ENCODE results near the gene MYF6.
"Not testable (repeated sequence)": the region's sequence is repeated elsewhere in the genome, so short reads cannot be mapped to it uniquely, and the experiment has no call there.

MYF6 gene

GRCh38 chr12:80707126-80707829 is at the start of gene MYF6:
MYF6 (plus strand) TSS chr12:80707634; CDS start chr12:80707720, 86 bp downstream.
- in situ Hi-C loops (cut with MboI; ENCODE audit: low sequenced_read_pairs), result no loop called here

GRCh38 chr12:80659512-80660063 is 47.8 kb upstream of the MYF6 start:
- in situ Hi-C loops (cut with MboI; ENCODE audit: low sequenced_read_pairs), result no loop called here

DNA sequence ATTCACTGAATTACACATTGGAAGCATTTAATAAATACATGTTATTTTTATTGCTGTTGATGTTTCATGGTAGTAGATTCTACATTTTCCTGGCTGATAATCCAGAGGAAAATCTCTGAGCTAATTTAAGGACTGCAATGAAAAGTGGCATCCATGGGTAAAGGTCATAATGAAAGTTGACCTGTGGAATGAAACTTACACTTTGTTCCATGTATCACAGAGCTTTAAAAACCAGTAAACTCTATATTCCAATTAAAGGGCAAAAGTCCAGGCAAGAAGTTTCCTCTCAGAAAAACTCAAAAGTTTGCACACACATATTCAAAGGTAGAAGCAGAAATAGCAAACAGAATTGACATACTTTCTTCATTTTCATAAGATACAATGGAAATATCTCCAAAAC is 44.8 kb upstream of the MYF6 start:
- in situ Hi-C loops (cut with MboI; ENCODE audit: low sequenced_read_pairs), result no loop called here

DNA sequence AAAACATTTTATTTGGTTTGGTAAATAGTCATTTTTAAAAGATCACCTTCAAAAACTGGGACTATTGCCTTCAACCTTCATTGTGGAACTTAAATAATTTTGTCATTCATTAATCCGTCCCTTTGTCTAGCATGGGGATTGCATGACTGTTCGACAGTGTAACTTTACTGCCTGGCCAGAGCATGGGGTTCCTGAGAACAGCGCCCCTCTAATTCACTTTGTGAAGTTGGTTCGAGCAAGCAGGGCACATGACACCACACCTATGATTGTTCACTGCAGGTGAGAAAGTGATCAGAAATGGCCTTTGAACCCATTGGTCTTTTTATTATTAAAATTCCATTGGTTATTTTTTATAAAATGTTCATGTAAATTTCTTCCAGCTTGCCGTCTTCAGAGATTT is 37.2 kb upstream of the MYF6 start:
- in situ Hi-C loops (cut with MboI; ENCODE audit: low sequenced_read_pairs), result no loop called here

- in situ Hi-C loops (cut with MboI; ENCODE audit: low sequenced_read_pairs), result not testable (repeated sequence)
Observed at GRCh38 chr12:80676042-80676636, 31.3 kb upstream of the MYF6 start.

DNA sequence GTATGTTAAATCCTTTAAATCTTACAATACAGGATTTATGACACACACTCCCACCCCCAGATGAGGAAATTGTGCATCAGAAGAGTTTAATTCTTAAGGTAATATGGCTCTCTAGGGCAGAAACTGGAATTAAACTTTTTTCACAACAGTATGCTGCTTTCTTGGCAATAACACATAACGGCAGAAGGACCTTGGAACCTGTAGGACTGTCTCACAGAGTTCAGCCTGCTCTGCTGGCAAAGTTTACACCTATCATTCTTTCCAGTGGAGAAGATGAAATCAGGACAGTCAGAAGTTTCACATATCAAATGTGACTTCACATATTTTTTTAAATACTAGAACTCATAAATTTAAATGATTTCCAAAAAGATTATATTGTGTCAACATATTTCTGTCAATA is 30.6 kb upstream of the MYF6 start:
- in situ Hi-C loops (cut with MboI; ENCODE audit: low sequenced_read_pairs), result no loop called here

- in situ Hi-C loops (cut with MboI; ENCODE audit: low sequenced_read_pairs), result no loop called here
Observed at GRCh38 chr12:80677994-80678393, 29.4 kb upstream of the MYF6 start.

GRCh38 chr12:80679346-80680131 is 27.9 kb upstream of the MYF6 start:
- in situ Hi-C loops (cut with MboI; ENCODE audit: low sequenced_read_pairs), result no loop called here

GRCh38 chr12:80681287-80681686 is 26.1 kb upstream of the MYF6 start:
- in situ Hi-C loops (cut with MboI; ENCODE audit: low sequenced_read_pairs), result no loop called here

- in situ Hi-C loops (cut with MboI; ENCODE audit: low sequenced_read_pairs), result no loop called here
Observed at GRCh38 chr12:80681786-80682185, 25.6 kb upstream of the MYF6 start.

GRCh38 chr12:80684077-80684495 is 23.3 kb upstream of the MYF6 start:
- in situ Hi-C loops (cut with MboI; ENCODE audit: low sequenced_read_pairs), result no loop called here

DNA sequence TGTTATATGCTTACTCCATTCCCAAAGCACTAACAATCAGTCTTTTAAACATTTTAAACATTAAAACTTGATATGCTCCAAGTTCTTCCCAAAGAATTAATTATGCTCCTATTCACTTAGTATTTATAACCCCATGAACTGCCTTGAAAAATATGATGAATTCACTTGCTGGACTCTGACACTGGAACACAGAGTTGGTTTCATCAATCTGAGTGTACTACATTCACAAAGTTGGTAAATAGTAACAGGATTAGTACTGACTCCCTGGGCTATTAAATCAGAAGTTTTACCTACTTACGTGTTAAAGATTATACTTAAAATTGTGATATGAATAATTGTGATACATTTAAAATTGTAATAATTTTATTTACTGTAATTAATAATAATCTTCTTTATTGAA is 17.3 kb upstream of the MYF6 start:
- in situ Hi-C loops (cut with MboI; ENCODE audit: low sequenced_read_pairs), result no loop called here

DNA sequence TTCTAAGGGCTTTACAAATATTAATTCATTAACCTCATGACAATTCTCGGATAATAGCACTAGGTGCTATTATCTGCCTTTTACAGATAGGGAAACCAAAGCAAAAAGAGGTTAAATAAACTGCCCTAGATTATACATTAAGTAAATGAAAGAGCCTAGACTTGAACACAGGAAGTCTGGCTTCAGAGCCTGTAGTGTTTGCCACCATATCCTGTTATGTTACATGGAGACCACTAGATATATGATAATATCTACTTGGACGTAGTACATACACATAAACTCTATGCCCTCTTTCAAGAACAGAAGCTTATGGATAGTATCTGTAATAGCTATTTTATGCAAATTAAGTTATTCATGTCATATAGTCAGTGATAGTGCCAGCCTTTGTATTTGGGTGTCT is 16.9 kb upstream of the MYF6 start:
- in situ Hi-C loops (cut with MboI; ENCODE audit: low sequenced_read_pairs), result no loop called here

DNA sequence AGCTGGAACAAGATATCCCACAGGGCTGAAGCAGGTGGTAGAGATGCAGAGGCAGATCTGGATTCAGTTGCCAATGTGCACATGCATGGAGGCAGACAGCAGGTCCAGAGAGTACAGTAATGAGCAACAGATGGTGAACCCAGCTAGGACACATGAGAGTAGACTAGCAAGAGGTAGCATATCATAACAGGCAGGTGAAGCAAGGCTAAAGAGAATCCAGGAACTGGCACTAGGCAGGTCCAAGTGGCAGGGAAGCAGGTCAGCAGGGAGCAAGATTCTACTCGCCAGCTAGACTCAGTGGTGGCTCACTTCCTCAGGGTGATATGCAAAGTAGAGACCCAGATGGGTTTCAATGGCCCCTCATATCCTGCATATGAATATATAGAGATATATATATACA is 15.3 kb upstream of the MYF6 start:
- in situ Hi-C loops (cut with MboI; ENCODE audit: low sequenced_read_pairs), result no loop called here

- in situ Hi-C loops (cut with MboI; ENCODE audit: low sequenced_read_pairs), result no loop called here
Observed at GRCh38 chr12:80697270-80697887, 10.1 kb upstream of the MYF6 start.

DNA sequence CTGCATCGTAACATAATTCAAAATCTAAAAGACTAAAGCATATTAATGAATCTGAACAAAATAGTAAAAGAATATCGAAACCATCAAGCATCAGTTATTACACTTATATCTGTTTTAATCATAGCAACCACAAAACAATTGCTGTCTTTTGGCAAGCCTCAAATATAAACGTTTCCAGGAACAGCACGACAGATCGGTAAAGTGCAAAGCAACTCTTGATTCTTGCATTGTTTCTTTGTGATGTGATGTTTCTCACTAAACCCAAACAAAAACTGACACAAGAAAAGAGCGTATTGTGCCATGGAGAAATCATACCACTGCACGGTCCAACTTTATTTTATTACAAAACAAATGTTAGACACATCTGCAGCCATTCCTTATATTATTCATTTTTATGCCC is 9.2 kb upstream of the MYF6 start:
- in situ Hi-C loops (cut with MboI; ENCODE audit: low sequenced_read_pairs), result no loop called here

DNA sequence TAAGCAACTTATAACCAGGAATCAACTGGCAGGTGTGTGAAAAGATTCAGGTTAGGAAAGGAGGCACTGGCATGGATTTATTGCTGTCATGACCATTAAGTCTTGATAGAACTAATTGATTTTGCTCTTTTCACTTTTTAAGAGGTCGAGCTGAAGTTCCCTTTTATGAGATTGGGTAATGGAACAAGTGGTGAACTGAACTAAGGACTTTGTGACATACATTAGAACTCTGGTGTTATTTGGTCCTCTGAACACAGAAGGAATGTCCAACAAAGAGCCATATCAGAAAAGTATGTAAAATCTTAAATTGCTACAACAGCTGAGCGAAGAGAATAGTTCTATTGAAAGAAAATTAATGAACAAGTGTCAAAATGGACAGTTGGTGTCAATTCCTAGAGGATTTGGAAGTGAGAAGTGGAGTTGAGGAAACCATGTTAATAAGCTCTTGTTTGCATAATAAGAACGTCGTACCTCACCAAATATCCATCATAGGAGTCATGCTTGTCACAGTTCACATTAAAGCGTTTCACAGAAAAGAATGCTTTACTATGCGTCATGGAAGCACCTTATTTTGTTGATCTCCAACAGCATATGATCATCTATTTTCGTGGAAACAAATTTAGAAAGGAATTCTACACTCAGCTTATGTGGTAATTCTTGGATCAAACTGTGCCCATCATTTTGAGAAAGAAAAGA is 8.4 kb upstream of the MYF6 start:
- in situ Hi-C loops (cut with MboI; ENCODE audit: low sequenced_read_pairs), result no loop called here

GRCh38 chr12:80700327-80700726 is 7.1 kb upstream of the MYF6 start:
- in situ Hi-C loops (cut with MboI; ENCODE audit: low sequenced_read_pairs), result no loop called here

- in situ Hi-C loops (cut with MboI; ENCODE audit: low sequenced_read_pairs), result no loop called here
Observed at GRCh38 chr12:80701388-80701787, 6.0 kb upstream of the MYF6 start.

DNA sequence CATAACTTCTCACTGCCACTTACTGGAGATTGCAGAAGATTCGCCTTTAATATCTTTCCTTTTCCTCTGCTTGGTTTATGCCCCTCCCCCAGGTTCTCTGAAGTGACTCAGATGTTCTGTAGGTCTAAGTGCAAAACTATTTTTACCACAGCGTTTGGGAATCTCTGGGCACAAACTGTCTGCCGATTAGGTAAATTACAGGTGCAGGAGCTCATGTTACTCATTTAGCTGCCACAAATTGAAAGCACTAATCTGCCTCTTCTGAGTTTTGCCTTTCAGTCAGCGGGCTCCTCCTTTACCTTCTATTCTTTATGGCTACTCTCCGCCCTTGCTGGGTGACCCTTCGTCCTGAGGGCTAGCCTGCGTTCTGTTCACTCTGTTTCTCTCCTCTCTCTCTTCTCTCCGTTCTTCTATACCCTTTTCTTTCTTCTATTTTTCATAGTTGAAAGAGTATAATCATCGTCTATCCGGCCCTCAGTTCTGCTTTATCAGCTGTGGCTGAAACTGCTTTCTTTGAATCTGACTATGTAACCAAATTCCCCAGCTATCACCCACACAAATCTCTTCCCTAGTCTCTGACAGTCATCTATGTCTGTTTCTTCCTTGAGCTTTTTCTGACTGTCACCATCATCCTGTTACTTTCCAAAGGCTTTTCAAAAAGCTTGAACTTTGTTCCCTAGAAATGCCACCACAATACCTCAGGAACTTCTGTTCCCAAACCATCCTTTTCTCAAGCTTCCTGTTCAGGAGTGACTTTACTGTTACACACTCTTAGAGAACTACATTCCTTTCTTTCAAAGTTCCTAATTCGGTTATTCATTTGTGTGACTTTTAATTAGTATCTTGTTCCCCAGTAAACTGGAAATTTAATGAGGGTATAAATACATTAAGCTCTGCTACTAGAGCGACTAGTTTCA is 4.3 kb upstream of the MYF6 start:
- in situ Hi-C loops (cut with MboI; ENCODE audit: low sequenced_read_pairs), result no loop called here
